Measurements from ENCODE around the gene CDH4.

Gene CDH4

DNA sequence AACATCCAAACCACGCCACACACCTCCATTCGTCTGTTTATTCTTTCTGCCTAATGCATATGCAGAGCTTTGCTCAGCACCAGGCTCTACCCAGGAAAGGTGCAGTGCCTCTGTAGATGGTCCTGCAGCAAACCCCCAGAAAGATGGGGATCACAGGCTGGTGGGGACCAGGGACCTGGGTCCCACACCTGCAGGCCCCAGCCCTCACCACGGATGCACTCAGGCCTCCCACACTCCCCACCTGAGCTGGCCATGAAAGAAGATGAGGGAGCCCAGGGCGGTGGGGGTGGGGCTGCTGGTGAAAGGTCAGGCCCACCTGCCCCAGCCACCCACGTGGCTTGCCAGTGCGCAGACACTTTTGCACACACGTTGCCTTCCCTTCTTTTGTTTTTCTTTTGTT, 595.9 kb downstream of the CDH4 start:
- no peak for DNase-seq

DNA sequence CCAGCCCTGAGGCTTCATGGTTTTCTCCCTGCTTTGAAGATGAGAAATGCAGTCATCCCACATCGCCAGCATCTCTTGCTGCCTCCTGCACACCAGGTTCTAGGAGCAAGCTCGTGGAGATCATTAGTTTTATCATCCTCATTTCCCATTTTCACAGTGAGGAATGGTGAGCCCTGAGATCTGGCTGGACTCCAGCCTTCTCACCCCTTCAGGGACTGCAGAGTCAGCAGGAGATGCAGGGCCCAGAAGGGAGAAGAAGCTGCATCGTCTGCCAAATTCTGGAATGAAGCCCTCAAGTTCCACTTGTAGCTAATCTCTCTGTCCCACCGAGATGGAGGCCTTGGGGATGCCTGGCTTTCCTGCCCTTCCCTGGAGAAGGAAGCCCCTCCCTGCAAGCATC, 596.8 kb downstream of the CDH4 start:
- DNase-seq = no peak

DNA sequence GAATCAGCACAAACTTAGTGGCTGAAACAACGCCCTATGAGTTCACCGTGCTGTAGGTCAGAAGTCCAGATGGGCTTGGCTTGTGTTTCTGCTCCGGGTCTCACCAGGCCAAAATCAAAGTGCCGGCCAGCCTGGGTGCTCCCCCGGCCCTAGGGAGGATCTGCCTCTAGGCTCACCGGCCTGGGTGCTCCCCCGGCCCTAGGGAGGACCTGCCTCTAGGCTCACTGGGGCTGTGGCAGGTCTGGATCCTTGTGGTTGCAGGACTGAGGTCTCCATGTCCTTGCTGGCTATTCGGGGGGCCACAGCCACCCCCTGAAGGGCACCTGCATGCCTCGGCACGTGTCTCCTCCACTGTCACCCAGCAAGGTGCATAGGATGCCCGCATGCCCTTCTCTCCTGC, 597.3 kb downstream of the CDH4 start:
- no peak for DNase-seq

DNA sequence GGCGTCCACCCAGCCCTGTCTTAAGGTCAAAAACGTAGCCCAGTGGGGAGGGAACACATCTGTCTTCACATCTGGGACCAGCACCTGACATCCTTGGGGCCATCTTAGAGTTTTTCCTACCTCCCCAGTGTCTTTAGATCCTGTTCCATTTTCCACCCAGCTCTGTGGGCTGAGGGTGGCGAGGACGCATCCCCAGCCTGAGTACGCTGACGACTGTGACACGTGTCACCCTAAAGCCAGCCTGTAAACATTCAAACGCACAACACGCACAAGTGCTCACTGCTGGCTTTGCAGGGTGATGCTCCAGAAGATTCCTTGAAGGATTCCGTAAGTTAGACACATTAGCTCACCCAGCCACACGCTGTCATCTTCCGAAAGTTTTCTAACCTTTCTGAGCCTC, 597.8 kb downstream of the CDH4 start:
- no peak for DNase-seq

DNA sequence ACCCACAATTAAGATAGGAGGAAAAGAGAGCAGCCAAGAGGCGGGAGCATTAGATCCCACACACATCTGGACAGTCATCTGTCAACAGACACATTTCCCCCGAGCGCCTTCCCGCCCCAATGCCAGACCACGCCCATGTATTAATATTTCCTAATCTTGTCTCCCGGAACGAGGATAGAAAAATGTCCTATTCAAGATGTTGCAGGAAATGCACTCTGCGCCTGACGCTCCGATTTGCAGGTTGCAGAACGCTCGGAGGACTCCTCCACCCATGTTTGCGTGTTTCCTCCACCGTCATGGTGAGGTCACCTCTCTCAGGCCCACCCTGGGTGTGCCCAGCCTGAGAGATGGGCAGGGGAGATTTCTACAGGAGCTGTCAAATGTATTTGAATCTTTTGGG, 598.4 kb downstream of the CDH4 start:
- no peak for DNase-seq

DNA sequence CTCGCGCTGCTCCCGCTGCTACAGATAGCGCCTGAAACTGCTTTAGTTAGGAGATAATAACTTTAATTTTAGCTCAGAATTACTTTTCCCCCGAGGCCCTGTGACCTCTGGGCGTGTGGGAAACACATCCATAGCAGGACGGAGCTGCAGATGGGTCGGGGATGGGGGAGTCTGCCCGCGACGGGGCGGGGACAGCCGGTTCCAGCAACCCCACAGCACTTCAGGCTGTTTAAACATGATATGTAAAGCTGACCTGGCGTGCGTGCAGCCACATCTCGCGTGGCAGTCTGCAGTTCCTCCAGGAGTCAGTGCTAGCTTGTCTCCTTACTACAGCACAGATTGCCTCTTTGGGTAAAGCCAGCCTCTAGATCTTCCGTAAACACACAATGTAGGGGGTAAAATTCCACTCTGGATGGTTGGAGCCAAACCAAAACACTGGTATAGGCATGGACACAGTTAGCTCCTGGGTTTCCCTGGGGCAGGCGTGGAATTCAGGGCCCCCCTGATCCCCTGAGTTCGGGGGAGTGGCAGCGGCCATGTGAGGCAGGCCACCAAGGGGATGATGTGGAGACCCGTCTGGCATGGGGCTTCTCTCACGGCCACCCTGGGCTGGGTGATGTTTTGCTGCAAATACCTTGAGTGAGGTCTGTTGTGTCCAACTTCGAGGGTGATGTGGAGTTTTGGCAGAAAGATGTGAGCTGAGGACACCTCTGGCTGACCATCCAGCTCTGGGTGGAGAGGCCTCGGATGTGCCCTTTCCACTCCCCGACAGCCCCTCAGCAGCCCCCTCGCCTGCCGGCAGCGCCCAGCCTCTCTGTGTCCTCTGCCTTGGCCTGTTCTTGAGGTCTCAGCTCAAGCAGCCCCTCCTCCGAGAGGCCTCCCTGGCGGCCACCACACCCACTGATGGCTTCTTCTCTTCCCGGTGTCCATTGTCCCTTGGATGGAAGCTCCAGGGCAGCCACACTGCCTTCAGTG, 599.2 kb downstream of the CDH4 start:
- DNase-seq = no peak

DNA sequence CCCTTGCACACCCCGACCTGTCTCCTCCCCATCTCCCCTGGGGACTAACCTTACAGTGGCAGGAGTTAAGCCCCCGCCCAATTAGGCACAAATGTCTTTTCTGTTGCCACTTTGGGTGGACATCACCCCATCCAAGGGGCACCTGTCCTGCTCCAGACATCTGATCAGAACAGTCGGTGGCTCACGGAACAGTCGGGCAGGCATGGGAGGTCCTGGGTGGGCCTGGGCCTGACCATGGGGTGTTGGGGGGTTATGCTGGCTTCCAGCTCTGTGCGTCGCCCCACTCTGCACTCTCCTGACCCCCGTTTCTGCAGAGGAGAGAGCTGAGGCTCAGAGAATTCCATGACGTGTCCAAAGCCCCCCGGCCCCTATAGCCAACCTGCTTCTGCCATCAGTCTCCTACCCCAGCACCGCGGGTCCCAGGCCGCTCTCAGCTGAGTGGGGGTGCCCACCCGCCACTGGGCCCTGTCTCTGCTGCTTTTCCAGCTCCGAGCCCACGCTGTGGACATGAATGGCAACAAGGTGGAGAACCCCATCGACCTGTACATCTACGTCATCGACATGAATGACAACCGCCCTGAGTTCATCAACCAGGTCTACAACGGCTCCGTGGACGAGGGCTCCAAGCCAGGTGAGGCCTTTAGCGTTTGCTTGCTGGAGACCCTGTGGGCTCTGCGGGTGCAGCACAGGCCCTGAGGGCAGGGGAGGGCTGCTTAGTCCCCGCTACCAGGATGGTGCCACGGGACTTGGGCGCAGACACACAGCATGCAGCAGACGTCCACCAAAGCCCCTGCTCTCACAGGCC, 600.4 kb downstream of the CDH4 start:
- DNase-seq = no peak

DNA sequence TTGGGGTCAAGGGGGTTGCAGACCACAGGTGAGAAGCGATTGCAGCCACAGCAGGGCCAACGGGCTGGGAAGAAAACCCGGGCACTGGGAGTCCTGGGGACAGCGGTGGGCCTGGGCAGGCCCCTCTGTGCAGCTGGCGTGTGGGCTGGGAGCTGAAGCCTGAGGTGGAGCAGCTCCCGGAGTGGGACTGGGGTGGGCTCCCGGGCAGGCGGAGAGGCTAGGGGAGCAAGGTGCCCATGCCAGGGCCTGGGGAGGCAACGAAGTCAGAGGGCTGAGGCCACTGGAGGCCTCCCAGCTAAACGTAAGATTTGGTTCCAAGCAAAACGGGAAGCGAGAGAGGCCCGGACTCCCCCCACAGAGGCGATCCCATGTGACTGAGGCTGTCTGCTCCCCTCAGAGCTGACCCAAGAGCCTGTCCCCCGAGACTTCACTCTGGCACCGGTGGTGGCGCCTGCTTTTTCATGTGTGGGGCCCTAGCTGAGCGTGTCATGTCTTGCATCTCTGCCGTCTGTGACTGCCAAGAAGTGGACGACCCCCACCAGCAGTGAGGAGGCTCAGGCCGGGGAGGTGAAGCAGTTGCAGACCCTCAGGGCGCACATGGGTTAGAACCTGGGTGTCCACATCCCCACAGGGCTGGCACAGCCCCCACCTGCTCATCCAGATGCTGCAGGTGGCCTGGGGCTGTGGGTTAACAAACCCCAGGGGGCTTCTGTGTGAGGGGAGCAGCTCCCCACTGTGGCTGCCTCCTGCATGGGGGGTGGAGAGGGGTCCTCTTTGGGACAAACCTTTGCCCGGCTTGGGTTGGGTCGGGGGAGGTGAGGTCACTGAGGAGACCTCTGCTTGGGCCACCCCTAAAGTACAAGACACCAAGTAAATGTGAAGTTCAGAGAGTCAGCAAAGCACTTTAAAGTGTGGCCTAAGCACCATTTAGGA, 601.3 kb downstream of the CDH4 start:
- no peak for DNase-seq

DNA sequence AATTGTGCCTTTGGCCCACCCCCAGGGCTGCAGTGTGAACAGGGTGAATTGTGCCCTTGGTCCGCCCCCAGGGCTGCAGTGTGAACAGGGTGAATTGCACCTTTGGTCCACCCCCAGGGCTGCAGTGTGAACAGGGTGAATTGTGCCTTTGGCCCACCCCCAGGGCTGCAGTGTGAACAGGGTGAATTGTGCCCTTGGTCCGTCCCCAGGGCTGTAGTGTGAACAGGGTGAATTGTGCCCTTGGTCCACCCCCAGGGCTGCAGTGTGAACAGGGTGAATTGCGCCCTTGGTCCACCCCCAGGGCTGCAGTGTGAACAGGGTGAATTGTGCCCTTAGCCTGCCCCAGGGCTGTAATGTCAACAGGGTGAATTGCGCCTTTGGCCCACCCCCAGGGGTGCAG, 602.5 kb downstream of the CDH4 start:
- DNase-seq = peak in 1 of 56 donors; percentile 13

DNA sequence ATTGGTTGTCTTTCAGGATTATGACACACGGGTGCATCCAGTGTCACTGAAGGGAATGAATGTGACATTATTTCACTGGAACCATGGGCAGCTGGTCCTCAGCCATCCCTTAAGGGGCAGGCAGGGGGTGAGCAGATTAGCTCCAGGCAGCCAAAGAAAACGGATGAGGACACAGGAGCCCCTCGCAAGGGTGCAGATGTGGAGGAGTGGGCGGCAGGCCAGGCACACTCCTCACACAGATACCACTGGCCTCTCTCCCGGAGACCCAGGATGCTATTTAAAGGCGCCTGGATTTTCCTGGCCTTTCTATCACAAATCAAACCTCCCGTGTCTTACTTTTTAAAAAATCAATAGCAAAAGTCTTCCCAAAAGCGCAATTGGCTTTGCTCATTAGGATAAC, 603.2 kb downstream of the CDH4 start:
- no peak for DNase-seq

DNA sequence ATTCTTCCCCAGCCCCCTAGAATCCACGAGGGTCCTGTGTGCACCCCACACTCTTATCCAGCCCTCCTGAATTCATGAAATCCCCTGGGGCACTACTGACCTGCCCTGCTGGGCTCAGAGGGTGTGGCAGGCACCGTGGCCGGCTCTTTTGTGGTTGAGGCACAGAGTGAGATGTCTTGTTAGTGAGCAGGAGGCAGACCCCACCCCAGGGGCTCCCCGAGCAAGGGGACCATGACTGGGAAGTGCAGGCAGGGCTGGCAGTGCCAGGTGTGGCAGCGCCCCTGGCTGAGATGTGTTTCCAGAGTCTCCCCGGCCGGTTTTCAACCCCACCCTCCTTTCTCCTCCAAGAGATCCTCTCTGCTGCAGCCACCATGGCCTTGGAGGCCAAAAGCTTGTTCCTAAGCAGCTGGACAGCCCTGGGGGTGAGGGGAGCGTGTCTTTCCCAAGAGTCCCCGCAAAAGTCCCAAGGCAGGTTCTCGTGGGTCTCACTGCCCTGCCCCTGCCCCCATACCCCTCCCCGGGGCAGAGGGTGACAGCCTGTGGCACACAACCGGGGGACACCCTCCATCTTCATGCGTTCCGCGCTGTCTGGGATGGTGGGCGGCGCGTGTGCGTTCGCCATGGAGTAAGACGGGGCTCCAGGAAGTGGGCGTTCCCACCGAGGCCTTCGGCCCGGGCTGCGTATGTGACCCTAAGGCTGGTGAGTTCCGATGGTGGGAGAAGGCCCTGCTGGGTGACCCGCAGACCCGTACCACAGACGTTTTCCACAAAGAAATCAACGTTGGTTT, 604.8 kb downstream of the CDH4 start:
- no peak for DNase-seq

DNA sequence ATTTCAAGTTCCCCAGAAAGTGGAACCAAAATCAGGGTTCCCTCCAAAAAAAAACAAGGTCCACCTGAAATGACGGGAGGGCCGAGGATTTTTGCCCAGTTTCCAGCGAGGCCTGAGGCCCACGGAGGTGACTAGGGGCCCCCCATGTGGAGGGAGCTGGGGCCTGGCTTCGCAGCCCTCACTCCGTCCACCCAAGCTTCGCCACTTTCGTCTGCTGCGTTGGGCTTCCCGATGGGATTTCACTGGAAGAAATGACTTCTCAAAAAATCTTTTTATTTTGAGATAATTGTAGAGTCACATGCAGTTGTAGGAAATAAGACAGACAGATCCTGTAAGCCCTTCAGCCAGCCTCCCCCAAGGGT, 605.3 kb downstream of the CDH4 start:
- no peak for DNase-seq

DNA sequence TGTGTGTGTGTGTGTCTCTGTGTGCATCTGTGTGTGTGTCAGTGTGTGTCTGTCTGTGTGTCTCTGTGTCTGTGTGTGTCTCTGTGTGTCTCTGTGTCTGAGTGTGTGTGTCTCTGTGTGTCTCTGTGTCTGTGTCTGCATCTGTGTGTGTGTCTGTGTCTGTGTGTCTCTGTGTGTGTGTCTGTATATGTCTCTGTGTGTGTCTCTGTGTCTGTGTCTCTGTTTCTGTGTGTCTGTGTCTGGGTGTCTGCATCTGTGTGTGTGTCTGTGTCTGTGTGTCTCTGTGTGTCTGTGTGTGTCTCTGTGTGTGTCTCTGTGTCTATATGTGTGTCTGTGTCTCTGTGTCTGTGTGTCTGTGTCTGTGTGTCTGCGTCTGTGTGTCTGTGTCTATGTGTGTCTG, 605.8 kb downstream of the CDH4 start:
- DNase-seq = no peak

DNA sequence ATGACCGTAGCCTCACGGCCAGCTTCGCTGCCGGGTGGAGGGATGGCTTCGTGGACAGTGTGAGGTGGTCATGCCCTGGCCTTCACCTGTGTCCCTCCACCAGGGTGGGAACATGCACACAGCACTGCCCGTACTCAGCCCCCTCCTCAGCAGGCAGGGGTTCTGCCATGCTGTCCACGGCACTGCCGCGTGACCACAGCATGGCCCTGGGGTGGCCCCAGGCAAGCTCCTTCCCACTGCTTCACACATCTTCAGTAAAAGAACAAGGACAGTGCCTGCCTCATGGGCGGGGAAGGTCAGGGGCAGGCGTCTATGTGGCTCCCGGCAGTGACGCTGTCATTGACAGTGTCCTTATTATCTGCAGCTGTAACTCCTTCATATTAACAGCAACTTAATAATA, 607.7 kb downstream of the CDH4 start:
- no peak for DNase-seq

DNA sequence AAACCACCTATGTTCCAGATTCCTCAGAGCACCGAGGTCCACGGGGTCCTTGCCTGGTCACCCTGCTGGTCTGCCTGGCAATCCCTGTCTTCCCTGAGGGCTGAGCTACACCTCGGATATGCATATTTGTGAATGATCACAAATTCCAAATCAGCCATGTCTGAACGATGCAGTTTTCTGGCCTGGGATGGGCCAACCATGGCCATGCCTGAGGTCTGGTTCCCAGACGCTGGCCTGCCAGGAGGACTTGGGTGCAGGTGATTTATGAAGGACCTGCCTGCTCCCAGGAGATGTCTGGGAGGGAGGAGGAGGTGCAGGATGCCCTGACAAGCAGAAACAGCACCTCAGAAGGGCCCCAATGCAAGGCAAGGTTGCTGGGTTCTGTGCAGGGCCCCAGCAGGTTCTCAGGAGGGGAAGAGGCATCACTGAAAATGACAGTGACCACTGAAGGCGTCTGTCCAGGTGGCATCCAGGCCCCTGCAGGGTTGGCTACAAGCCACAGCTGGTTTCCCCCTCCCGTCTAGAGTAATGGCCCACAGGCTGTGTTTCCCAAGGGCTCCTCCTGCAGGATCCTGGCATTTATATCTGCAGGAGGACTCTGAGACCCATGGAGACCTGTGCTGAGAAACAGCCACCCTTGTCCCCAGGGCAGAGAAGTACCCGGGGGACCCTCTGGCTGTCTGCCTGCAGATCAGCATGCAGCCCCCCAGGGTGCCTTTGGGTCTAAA, 608.4 kb downstream of the CDH4 start:
- DNase-seq = no peak

DNA sequence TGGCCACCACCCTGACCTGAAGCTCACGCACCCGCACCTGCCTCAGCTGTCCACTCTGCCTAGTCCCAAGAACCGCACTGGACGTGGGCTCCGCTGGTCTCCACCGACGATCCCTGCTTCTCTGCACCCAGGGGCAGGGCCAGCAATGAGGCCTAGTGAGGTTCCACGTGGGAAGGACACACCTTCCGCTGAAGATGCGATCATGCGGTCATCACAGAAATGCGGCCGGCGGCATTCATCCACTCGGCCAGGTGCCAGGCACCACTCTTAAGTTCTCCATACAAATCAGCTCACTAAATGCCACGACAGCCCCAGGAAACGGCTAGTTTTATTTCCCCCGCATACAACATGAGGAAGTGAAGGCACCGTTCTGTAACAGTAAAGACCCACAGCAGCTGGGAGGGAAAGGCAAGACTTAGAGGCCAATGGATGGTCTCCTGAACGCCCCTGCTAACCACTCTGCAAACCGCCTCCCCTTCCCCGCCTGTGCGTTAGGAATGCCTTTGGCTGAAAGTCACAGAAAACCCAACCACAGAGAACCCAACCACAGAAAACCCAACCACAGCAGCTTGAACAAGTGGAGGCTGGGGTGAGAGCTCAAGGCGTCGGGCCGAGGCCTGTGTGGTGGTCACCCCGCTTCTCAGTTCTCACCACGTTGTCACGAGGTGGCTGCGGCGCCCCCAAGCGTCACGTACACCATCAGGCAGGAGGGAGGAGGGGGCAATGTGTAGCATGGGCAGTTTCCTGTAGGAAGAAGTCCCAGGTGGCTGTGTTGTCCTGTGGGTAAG, 609.2 kb downstream of the CDH4 start:
- no peak for DNase-seq

DNA sequence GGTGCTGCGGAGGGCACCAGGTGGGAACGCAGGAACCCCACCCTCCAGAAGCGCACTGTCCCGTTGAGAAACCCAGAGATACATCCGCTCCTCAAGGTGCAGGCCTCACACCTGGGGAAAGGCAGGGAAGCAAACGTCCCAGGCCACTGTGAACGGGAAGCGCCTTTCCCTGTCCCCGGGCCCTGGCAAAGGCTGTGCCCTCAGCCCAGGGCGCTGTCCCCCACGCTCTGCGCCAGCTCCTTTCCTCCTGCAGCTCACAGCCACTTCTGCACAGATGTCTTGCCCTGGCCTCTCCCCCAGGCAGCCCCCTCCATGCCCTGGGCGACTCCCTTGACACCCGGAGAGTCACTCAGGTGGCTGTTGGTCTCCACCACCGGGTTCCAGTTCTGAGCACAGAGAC, 609.8 kb downstream of the CDH4 start:
- DNase-seq = no peak

DNA sequence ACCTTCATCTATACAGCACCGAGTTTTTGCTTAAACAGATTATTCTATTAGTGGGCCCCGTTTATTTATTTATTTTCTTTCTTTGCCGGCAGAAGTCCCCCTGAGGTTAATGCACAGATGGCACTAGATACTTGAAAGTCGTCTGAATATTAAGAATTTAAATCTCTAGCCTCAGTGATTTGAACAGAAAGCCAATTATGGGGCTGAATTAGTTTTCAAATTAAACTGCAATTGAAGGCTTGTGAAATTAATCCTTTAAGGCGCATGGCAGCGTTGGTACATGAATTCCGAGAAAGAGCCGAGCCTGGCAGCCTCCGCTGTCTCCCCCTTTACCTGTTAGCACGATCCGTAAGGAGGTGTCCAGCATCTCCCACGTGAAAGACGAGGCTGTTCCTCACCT, 610.8 kb downstream of the CDH4 start:
- no peak for DNase-seq

DNA sequence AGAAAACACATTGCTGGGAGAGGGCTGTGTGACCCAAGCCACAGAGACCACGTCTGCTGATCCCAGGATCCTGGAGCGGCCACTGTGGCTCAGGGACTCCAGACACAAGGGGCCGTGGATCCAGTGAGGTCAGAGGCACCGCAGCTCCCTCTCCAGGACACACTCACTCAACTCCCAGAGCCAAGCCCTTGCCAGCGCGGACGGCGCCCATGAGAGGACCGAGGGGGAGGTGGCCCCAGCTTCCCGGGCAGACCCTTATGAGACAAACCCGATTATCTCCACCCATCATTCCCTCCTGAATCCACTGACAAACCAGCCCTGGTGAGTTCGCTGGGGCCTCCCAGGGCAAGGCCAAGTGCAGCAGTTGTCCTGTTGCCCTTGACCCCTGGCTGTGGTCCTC, 612.4 kb downstream of the CDH4 start:
- DNase-seq = peak in 1 of 56 donors; percentile 14

Measured in amygdala (tissue), 56 donors.